Stimulated activated naive CD8-positive, alpha-beta T cell treated with anti-CD3 and anti-CD28 coated beads, Interleukin-15, Interleukin-2, amounts not matched to agents 100 ng/mL and 50 ng/mL, for 24 hours (primary cell): ENCODE results near the gene ERBB3.
"Not testable (repeated sequence)": the region's sequence is repeated elsewhere in the genome, so short reads cannot be mapped to it uniquely, and the experiment has no call there.

Experiments
- H3K27ac Mint-ChIP-seq: one replicate; pipeline ENCODE4 v1.8.0; 2021; ENCODE audit warnings: mild to moderate bottlenecking, mixed read lengths
- H3K27me3 Mint-ChIP-seq: one replicate; pipeline ENCODE4 v1.8.0; 2021; ENCODE audit warnings: mixed read lengths
- H3K36me3 Mint-ChIP-seq: one replicate; pipeline ENCODE4 v1.8.0; 2021; ENCODE audit warnings: low read depth, mixed read lengths
- H3K4me1 Mint-ChIP-seq: one replicate; pipeline ENCODE4 v1.8.0; 2021; ENCODE audit warnings: low read depth, mixed read lengths
- H3K4me3 Mint-ChIP-seq: one replicate; pipeline ENCODE4 v1.8.0; 2021; ENCODE audit warnings: mild to moderate bottlenecking, mixed read lengths
- H3K9me3 Mint-ChIP-seq: one replicate; pipeline ENCODE4 v1.8.0; 2021; ENCODE audit warnings: mixed read lengths

ERBB3 gene

GRCh38 chr12:56079723-56080555, at the start of gene ERBB3:
ERBB3 (plus strand) TSS chr12:56080165; CDS start chr12:56080301, 136 bp downstream.
- no peaks in the 10 kb centered on the region for H3K9me3 Mint-ChIP-seq
- peak within 1 kb of the TSS; percentile 81 for H3K4me3 Mint-ChIP-seq
- H3K36me3 Mint-ChIP-seq = no peaks in the 10 kb centered on the region
- H3K27ac Mint-ChIP-seq = no peak within 1 kb of the TSS
- H3K27me3 Mint-ChIP-seq = peaks cover 4% of the 10 kb centered on the region
- peaks cover 14% of the 10 kb centered on the region for H3K4me1 Mint-ChIP-seq

GRCh38 chr12:56031987-56032386, 48.0 kb upstream of the ERBB3 start:
- Mint-ChIP-seq H3K9me3 (no peaks in the 10 kb centered on the region), H3K27me3 (no peaks in the 10 kb centered on the region), H3K4me1 (peaks cover 81% of the 10 kb centered on the region), H3K36me3 (peaks cover 68% of the 10 kb centered on the region), H3K27ac (peak overlapping the region; percentile 89), H3K4me3 (peak overlapping the region; percentile 70)

DNA sequence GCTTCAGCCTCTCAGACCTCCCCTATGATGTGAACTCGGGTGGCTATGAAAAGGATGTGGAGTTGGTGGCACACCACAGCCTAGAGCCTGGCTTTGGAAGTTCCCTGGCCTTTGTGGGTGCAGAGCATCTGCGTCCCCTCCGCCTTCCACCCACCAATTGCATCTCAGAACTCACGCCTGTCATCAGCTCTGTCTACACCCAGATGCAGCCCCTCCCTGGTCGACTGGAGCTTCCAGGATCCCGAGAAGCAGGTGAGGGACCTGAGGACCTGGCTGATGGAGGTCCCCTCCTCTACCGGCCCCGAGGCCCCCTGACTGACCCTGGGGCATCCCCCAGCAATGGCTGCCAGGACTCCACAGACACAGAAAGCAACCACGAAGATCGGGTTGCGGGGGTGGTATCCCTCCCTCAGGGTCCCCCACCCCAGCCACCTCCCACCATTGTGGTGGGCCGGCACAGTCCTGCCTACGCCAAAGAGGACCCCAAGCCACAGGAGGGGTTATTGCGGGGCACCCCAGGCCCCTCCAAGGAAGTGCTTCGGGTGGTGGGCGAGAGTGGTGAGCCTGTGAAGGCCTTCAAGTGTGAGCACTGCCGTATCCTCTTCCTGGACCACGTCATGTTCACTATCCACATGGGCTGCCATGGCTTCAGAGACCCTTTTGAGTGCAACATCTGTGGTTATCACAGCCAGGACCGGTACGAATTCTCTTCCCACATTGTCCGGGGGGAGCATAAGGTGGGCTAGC, 45.2 kb upstream of the ERBB3 start:
- Mint-ChIP-seq H3K27me3 (no peaks in the 10 kb centered on the region), H3K9me3 (no peaks in the 10 kb centered on the region), H3K4me1 (peaks cover 89% of the 10 kb centered on the region), H3K27ac (peak overlapping the region; percentile 85), H3K36me3 (peaks cover 51% of the 10 kb centered on the region), H3K4me3 (peak overlapping the region; percentile 71)

DNA sequence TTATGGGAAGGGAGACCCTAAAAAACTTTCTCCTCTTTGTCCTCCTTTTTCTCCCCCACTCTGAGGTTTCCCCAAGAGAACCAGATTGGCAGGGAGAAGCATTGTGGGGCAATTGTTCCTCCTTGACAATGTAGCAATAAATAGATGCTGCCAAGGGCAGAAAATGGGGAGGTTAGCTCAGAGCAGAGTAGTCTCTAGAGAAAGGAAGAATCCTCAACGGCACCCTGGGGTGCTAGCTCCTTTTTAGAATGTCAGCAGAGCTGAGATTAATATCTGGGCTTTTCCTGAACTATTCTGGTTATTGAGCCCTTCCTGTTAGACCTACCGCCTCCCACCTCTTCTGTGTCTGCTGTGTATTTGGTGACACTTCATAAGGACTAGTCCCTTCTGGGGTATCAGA, 42.8 kb upstream of the ERBB3 start:
- H3K4me1 Mint-ChIP-seq = peaks cover 92% of the 10 kb centered on the region
- no peak overlapping the region for H3K4me3 Mint-ChIP-seq
- H3K27ac Mint-ChIP-seq = no peak overlapping the region
- no peaks in the 10 kb centered on the region for H3K27me3 Mint-ChIP-seq
- peaks cover 45% of the 10 kb centered on the region for H3K36me3 Mint-ChIP-seq
- no peaks in the 10 kb centered on the region for H3K9me3 Mint-ChIP-seq

- Mint-ChIP-seq H3K4me1 (peaks cover 89% of the 10 kb centered on the region), H3K27ac (peak overlapping the region; percentile 50), H3K36me3 (peaks cover 45% of the 10 kb centered on the region), H3K27me3 (no peaks in the 10 kb centered on the region), H3K4me3 (peak overlapping the region; percentile 17), H3K9me3 (no peaks in the 10 kb centered on the region)
Measured at GRCh38 chr12:56038022-56038655, 41.8 kb upstream of the ERBB3 start.

DNA sequence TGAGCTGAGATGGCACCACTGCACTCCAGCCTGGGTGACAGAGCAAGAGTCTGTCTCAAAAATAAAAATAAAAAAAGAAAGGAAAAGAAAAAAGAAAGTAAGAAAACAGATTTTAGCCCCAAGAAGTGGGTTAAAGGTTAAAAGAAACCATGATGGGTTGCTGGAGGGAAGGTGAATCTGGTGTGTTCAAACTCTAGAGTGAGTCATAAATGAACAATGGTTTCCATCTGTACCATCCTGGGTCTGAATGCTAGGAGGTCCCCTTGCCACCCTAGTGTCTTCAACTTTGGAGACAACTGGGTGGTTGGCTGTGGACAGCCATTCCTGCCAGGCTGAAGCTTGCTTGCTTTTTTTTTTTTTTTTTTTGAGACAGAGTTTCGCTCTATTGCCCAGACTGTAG, 39.8 kb upstream of the ERBB3 start:
- Mint-ChIP-seq H3K36me3 (peaks cover 51% of the 10 kb centered on the region), H3K4me3 (peak overlapping the region; percentile 98), H3K4me1 (peaks cover 88% of the 10 kb centered on the region), H3K27ac (peak overlapping the region; percentile 98), H3K27me3 (no peaks in the 10 kb centered on the region), H3K9me3 (no peaks in the 10 kb centered on the region)

GRCh38 chr12:56040963-56041551, 38.9 kb upstream of the ERBB3 start:
- no peaks in the 10 kb centered on the region for H3K9me3 Mint-ChIP-seq
- peak overlapping the region; percentile 98 for H3K4me3 Mint-ChIP-seq
- H3K4me1 Mint-ChIP-seq = peaks cover 79% of the 10 kb centered on the region
- H3K27me3 Mint-ChIP-seq = no peaks in the 10 kb centered on the region
- peak overlapping the region; percentile 98 for H3K27ac Mint-ChIP-seq
- peaks cover 47% of the 10 kb centered on the region for H3K36me3 Mint-ChIP-seq

- Mint-ChIP-seq H3K4me3 (peak within 1 kb of the TSS; percentile 98), H3K9me3 (no peaks in the 10 kb centered on the region), H3K36me3 (peaks cover 44% of the 10 kb centered on the region), H3K27ac (peak within 1 kb of the TSS; percentile 98), H3K27me3 (no peaks in the 10 kb centered on the region), H3K4me1 (peaks cover 82% of the 10 kb centered on the region)
Measured at GRCh38 chr12:56041552-56042429, 38.2 kb upstream of the ERBB3 start, which contains the start of gene RPS26. RPS26 (plus strand) TSS chr12:56041918; CDS start chr12:56042167, 249 bp downstream.

DNA sequence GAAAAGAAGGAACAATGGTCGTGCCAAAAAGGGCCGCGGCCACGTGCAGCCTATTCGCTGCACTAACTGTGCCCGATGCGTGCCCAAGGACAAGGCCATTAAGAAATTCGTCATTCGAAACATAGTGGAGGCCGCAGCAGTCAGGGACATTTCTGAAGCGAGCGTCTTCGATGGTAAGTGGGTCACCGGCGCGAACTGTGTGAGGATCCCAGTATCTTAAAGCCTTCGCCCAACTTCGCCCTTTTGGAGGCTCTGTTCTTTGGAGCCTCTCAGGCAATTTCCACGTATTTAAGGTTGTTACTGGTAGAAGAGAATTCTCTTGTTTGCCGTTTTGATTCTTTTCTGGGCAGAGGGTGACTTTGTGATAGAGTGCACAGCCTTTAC, 37.5 kb upstream of the ERBB3 start:
- peaks cover 81% of the 10 kb centered on the region for H3K4me1 Mint-ChIP-seq
- H3K27me3 Mint-ChIP-seq, H3K9me3 Mint-ChIP-seq: not testable (repeated sequence)
- H3K27ac Mint-ChIP-seq = peak overlapping the region; percentile 98
- peak overlapping the region; percentile 98 for H3K4me3 Mint-ChIP-seq
- peaks cover 44% of the 10 kb centered on the region for H3K36me3 Mint-ChIP-seq

DNA sequence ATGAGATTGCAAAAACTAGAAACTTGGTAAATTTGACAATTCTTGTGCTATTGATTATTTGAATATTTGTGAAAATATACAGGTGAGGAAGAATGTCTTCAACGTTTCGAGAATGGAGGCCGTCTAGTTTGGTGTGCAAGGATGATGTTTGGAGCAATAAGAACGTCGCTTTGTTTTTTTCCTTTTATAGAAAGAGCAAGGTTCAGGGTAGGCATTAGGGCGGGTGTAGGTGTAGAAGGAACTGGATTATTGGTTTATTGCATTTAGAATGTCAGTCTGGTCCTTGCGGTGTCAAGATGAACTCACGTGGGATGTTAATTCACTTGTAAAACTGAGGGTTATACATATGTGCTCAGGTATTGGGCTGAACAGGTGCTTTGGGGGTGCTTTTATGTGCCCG, 37.1 kb upstream of the ERBB3 start:
- peaks cover 44% of the 10 kb centered on the region for H3K36me3 Mint-ChIP-seq

GRCh38 chr12:56046027-56046780, 33.8 kb upstream of the ERBB3 start:
- Mint-ChIP-seq H3K27ac (peak overlapping the region; percentile 56), H3K36me3 (peaks cover 40% of the 10 kb centered on the region), H3K4me3 (no peak overlapping the region), H3K9me3 (no peaks in the 10 kb centered on the region), H3K27me3 (no peaks in the 10 kb centered on the region), H3K4me1 (peaks cover 45% of the 10 kb centered on the region)

More for the DNA sequence above, 37.1 kb upstream of the ERBB3 start:
- peak overlapping the region; percentile 98 for H3K4me3 Mint-ChIP-seq
- H3K9me3 Mint-ChIP-seq = no peaks in the 10 kb centered on the region
- H3K27me3 Mint-ChIP-seq = no peaks in the 10 kb centered on the region
- peaks cover 77% of the 10 kb centered on the region for H3K4me1 Mint-ChIP-seq
- peak overlapping the region; percentile 98 for H3K27ac Mint-ChIP-seq

GRCh38 chr12:56053407-56053893, 26.5 kb upstream of the ERBB3 start:
- H3K9me3 Mint-ChIP-seq = no peaks in the 10 kb centered on the region
- peaks cover 4% of the 10 kb centered on the region for H3K4me1 Mint-ChIP-seq
- H3K27ac Mint-ChIP-seq = no peak overlapping the region
- H3K4me3 Mint-ChIP-seq = no peak overlapping the region
- H3K27me3 Mint-ChIP-seq = no peaks in the 10 kb centered on the region
- no peaks in the 10 kb centered on the region for H3K36me3 Mint-ChIP-seq

DNA sequence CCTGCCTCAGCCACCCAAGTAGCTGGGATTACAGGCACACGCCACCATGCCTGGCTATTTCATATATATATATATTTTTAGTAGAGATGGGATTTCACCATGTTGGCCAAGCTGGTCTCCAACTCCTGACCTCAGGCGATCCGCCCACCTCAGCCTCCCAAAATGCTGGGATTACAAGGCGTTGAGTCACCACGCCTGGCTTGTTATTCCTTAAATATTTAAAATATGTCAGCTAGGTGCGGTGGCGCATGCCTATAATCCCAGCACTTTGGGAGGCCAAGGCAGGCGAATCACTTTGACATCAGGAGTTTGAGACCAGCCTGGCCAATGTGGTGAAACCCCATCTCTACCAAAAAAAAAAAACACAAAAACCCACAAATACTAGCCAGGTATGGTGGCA, 20.0 kb upstream of the ERBB3 start:
- not testable (repeated sequence) for H3K4me3 Mint-ChIP-seq, H3K27me3 Mint-ChIP-seq, H3K27ac Mint-ChIP-seq, H3K36me3 Mint-ChIP-seq, H3K4me1 Mint-ChIP-seq, H3K9me3 Mint-ChIP-seq
